Stimulated activated CD8-positive, alpha-beta memory T cell treated with anti-CD3 and anti-CD28 coated beads, Interleukin-12 subunit alpha, Interleukin-12 subunit beta, amount 100 ng/mL, for 1 hour (primary cell): Measurements from ENCODE around the gene SLC31A1.

ENCODE experiments used
- DNase-seq: peaks from one replicate; pipeline ENCODE4 v3.0.0-alpha.2; 2020; ENCODE audit warnings: low read depth

SLC31A1 gene

GRCh38 chr9:113221003-113221799 lies at the start of gene SLC31A1, which contains the start of gene FKBP15:
Gene SLC31A1 (plus strand): TSS chr9:113221544. CDS start chr9:113256149, 34,605 bp downstream.
Gene FKBP15 (minus strand): TSS chr9:113221277. CDS start chr9:113221243, 34 bp downstream.
- peak; percentile 91 for DNase-seq

GRCh38 chr9:113173341-113173740 lies 48.0 kb upstream of the SLC31A1 start:
- DNase-seq: no peak

GRCh38 chr9:113176803-113177202 lies 44.5 kb upstream of the SLC31A1 start:
- DNase-seq: no peak

DNA sequence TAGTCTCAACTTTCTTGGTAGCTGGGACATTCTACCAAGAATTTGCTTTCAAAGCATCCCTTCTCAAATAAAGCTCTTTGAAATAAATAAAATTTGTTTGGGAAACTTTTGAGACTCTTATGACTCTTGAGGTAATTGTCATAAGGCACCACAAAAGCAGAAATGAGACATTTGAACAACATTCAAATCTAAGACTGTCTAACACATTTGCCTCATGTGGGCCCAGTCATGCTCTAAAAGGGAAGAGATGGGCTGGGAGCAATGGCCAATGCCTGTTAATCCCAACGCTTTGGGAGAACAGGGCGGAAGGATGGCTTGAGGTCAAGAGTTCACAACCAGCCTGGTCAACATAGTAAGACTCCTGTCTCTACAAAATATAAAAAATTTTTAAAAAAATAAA lies 44.1 kb upstream of the SLC31A1 start:
- DNase-seq: no peak

GRCh38 chr9:113178087-113178486 lies 43.3 kb upstream of the SLC31A1 start:
- no peak for DNase-seq

DNA sequence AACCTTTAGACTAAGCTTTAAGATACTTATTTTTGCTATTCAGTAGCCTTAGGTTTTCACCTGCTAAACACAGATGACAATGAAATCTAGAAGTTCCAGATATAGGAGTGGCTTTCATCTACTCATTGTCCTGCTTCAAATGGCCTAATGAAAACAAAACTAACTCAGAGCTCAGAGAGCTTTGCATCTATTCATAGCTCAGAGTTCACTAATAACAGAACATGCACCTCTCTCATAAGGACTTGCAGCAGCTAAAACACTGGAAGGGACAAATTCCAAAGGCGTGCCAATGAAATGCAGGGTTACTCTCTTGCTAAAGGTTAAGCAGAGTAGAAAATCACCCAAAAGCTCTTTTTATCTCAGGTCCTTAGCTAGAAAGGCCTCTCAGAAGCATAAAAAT lies 41.5 kb upstream of the SLC31A1 start:
- no peak for DNase-seq

DNA sequence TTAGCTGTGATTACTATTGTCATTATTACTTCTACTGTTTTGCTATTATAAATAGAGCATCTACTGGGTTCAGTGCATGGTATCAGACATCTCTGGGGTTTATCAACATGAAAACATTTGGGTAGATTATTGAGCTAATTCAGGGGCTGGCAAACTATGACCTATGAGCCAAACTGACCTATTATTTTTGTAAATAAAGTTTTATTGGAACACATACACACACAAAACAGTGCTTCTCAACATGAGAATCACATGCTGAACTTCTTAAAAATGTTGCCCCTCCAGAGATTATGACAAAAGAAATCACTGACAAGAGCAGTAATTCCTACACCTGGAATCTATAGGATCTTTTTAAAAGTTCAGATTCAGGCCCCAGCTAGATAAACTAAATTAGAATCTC lies 40.2 kb upstream of the SLC31A1 start:
- DNase-seq: no peak

DNA sequence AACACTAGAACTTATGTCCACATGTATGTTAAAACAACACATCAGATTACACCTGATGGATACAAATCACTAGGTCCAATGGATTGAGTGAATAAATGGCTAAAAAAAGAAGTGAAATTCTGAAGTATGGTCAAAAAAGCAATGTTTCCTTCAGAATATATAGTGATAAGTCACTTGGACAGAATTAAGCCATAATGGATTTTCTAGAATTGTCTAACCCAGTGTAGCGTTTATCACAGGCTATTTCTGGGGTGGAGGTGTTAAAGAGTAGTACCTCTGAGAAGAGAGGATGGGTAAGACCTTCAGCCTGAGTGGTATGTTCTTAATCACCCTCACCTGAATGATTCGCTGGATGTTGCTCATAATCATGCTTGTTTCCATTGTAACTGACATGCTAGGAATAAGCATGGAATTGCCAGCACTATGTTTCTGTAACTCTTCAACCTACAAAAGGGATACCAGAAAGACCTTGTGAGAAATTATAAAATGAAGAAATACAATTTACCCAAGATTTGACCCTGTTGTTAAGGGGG lies 37.3 kb upstream of the SLC31A1 start:
- DNase-seq: no peak

DNA sequence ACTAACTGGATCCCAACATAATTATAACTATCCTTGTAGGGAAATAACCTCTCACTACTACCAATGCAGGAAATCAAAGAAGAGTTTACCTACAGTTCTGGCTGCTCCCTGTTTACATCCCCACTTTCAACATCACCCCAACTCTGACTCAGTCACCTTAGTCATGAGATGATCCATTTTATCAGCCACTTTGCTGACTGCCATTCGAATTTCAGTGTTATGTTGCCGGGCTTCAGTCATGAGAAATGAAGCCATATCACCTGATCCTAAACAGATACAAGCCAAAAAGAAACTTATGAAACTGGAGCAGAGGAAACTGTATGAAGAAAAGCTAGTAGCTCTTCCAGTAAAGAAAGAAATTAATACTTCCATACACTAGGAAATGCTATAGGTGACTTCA lies 36.8 kb upstream of the SLC31A1 start:
- no peak for DNase-seq

DNA sequence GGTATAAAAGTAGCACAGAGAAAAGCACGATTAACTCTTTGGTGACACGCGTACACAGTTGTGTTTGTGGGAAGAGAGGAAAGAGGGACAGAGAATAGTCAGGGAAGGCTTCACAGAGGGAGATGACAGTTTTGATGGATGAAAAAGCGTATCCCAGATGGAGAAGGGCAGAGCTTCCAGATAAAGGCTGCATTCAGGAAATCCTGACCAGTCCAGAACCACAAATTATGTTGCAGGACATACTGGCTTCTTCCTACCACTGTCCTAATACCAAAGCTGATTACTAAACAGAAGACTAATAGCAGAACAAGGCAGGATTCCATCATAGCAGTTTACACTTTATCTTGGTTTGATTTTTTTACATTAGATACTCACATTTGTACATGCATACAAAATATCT lies 36.1 kb upstream of the SLC31A1 start:
- no peak for DNase-seq

DNA sequence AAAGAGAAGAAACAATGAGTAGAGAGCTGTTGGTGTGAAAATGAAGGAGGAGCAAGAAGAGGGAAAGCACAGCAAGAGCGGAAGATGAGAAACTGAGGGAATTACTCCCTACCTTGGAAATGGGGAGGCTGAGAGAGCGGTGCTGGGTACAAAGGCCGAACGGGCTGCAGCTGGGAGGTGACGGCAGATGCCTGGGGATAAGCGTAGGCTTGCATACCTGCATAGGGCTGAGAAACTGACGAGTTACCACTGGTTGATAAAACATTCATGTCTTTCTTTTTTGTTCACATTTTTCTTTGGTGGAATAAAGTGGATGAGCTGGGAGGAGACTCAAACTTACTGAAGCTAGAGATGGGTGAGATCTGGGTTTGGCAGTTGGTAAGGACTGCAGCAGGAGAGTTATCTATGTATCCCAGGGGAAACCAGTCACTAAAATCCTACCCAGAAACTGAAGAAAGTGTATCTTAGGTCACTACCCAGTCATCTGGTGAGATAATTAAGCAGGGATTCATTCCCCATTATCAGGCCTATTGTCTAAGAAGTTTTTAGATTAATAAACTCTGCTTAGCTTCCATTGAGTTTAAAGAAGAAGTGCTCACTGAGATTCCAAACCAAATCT lies 35.1 kb upstream of the SLC31A1 start:
- no peak for DNase-seq

DNA sequence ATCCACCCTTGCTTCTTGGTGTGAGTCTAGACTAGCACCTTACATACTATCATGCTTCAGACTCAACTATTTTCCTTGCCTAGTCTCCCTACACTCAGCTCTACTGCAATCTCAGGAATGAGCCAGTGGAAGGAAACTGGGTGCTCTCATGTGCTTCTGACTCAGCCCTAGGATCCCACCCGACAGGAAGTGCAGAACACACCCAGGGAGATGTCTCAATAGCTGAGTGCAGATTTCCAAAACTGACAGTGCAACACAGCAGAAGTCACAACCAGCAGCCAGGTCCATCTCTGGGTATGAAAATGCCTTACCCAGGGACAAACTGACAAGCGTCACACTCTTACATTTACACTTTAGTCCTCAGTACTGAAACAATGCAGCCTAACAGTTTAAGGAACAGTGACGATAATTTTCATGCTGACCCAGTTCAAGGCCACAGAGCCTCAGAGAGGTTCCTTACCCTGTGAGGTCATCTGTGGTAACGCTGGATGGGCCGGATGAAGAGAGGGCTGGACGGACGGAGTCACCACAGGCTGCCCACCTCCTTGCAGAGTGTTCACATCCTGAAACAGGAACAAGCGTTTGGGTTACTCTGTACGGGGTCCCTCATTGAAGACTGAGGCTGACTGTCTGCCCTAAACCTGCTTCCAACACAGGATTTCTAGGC lies 33.3 kb upstream of the SLC31A1 start:
- no peak for DNase-seq

DNA sequence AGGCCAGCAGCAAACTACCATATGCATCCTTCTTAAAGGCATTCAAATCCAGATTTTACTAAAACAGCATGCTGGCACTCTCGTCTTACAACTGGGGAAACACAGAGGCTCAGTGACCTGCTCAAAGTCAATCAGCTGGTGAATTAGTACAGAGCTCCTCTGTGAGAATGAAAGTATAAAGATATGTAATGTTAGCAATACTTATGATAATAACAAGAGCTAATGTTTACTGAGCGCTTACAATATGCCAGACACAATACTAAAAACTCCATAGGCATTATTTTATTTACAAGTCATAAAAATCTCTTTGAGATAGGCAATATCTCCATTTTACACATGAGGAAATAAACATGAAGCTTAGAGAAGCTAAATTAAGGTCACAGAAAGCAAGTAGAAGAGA lies 28.9 kb upstream of the SLC31A1 start:
- no peak for DNase-seq

GRCh38 chr9:113199683-113200329 lies 21.5 kb upstream of the SLC31A1 start:
- no peak for DNase-seq

- DNase-seq: no peak
Measured at GRCh38 chr9:113205432-113205831, 15.9 kb upstream of the SLC31A1 start.

- DNase-seq: no peak
Measured at GRCh38 chr9:113205861-113206260, 15.5 kb upstream of the SLC31A1 start.

DNA sequence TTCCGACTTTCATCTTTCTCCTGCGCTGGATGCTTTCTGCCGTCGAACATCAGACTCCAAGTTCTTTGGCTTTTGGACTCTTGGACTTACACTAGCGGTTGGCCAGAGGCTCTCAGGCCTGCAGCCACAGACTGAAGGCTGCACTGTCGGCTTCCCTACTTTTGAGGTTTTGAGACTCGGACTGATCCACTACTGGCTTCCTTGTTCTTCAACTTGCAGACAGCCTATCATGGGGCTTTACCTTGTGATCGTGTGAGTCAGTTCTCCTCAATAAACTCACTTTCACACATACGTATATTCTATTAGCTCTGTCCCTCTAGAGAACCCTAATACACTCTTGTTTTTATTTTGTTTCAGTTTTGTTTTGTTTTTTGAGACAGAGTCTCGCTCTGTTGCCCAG lies 10.5 kb upstream of the SLC31A1 start:
- DNase-seq: no peak

DNA sequence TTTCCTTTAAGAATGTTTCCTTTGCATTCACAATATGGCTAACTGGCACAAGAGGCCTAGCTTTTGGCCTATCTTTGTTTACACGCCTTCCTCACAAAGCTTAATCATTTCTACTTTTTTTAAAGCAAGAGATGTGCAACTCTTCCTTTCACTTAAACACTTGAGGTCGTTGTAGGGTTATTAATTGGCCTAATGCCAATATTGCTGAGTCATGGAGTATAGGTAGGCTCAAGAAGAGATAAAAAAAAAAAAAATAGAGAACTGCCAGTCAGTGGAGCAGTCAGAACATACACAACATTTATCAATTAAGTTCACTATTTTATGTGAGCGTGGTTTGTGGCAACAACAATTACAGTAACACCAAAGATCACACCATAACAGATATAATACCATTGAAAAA lies 6.2 kb upstream of the SLC31A1 start:
- DNase-seq: no peak

DNA sequence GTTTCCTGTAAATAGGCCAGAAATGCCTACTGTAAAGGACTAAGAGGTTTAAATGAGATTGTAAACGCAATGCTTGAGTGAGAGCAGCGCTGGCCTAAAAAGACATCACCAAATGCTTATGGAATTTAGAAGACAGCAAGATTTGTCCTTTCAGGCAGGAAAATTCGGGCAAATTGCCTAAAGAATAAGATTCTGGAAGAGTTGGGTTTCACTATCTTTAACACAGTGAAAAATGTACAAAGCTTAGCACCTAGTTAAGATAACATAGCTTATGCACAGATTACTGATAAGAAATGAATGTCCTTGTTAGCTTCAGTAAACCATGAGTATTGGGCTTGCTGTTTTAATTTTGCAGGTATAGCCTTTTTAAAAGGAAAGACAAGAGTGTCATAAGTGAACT lies 4.9 kb upstream of the SLC31A1 start:
- no peak for DNase-seq

- DNase-seq: no peak
Measured at GRCh38 chr9:113219186-113219936, 2.0 kb upstream of the SLC31A1 start.

GRCh38 chr9:113219969-113220368 lies 1.4 kb upstream of the SLC31A1 start:
- DNase-seq: no peak
